DMS153 treated with DMSO at 0.1 percent for 48 hours (cell line): Measurements from ENCODE around the gene NAT16.

Experiments used
- DNase-seq: peaks from one replicate; lab custom pipeline; 2025; ENCODE audit not compliant: unreplicated experiment; lab: John Stamatoyannopoulos, UW

The NAT16 gene

DNA sequence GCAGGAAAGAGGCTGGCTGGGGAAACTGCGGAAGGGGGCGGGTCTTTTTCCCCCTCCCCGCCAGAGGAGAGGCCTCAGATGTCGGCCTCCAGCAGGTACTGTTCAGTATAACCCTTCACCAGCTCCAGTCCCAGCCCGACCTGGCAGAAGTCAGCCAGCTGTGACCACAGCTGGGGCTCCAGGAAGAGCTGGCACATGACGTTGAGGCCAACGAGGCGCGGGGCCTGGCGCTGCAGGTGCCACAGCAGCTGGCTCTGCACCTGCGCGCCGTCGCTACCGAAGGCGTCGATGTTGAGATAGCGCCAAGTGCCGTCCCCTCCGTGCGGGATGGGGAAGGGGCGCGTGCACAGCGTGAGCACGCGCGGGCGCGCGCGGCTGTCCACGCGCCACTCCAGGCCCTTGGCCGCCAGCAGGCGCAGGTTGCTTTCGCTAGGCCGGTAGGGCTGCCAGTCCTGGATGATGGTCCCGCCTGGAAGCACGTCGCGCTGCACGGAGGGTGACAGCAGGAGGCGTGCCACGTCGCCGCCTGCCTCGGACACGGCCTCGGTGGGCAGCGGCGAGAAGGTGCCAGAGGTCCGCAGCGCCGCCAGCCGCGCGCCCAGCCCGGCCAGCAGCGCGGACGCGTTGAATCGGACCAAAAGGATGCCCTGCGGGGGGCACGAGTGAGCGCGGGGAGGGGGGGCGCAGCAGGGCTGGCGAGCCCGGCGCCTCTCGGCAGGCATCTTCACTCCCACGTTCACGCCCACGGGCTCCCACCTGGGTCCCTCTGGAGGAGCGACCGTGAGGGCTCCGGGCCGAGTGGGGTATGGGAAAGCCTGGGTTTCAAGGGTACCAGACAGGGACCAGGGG lies 7.9 kb downstream of the NAT16 start:
- DNase-seq = no peak

DNA sequence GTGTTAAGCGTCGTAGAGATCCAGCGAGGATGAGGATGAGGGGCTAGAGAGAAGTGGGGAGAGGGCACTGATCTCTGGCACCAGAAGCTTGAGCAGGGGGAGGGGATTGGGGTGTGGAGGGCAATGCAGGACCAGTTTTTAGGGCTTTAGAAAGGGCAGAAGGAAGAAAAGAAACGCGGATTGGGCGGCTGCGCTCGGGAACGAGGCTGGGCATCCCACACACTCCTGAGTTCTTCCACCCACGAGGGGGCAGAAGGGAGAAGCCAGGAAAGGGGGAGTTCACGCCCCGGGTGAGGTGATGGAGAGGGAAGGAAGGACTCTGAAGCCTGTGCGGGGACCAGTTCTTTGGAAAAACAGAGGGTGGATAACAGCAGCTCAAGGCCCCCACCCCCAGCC lies 8.7 kb downstream of the NAT16 start:
- DNase-seq = no peak

DNA sequence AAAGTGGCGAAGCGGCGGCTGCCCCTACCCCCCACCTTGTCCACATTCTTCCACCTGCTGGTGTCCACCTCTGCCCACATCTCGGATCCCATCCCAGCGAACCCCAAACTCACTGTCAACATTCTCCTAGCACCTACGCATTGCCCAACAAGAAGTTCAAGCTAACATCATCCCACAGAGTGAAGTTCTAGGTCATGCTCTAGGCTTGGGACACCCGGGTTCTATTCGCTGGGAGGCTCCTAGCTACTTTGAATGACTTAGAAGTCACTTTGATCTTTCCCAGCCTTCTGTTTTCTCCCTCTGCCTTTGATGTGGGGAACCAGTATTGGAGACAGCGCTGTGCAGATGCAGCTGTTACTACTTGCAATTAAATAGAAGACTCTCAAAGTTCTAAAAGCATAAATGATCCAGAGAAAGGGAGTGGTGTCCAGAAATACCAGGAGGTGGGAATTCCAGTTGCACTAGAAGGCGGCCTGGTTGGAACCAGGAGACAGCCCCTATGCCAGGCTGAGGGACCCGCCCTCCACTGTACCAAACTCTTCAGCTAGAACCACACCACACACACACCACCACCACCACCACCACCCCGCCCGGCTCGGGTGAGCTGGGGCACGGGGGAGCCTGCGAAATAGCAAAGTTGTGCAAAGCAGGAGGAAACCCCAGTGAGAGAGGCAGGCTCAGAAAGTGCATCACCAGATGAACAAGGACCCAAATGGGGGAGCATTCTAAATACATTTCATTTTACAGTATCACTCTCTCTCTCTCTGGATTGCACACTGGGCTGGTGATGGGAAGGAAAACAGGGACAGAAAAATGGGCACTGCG lies 9.3 kb downstream of the NAT16 start:
- no peak for DNase-seq

DNA sequence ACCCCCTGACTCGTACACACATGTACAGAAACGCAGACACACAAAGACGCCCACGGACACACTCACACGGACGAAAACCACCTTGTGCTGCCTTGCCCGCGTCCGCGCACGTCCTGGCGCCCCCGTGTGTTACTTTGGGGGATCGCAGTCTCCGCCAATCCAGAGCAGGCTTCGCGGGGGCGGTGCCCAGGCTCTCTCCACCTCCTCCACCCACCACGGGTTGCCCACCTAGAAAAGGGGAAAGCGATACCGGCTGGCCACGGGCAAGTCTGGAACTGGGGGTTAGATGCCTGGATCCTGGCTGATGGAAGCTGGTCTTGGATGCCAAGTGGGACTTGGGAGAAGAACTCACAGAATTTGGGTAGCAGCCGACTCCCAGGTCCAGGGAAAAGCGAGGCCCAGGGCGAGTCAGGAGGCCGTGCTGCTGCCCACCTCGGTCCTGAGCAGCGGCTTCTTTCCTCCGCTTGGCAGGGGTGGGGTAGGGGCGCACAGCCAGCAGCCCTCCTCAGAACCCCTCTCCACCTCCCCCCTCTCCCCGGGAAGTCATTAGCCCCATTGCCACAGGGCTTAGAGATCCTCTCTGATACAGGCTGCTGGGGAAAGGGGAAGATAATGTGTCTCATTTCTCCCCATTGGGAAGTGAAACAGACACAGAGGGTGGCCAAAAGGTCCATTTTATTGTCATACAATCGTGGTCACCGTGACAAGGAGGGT lies 10.1 kb downstream of the NAT16 start:
- peak; percentile 55 for DNase-seq

DNA sequence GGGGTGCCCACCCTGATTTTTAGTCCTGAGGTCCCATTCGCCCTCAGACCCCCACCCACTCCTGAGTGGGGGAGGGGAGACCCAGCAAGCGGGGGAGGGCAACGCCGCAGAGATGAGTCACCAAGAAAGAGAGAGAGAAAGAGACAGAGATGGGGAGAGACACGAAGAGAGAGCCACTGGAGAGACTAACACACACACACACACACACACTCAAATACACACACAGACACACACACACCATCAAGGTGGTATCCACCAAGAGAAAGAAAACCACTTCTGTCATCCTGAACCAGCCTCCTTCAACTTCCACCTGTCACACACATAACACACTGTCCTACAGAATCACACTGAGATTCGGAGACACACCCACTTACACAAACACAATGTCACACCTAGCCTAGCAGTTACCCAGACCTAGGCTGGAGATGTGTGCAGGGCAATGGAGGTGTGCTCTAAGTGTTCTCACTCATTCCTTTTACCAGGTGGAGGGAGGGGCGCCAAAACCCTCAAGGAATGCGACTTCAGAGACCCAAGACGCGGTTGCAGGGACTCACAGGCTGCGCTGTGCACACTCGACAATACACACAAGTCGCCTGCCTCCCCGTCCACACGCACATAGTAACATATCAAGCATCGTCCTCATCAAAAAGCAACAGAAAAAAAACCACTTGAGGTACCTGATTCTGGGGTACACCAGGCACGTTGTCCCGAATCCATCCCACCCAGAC lies 10.8 kb downstream of the NAT16 start:
- no peak for DNase-seq

DNA sequence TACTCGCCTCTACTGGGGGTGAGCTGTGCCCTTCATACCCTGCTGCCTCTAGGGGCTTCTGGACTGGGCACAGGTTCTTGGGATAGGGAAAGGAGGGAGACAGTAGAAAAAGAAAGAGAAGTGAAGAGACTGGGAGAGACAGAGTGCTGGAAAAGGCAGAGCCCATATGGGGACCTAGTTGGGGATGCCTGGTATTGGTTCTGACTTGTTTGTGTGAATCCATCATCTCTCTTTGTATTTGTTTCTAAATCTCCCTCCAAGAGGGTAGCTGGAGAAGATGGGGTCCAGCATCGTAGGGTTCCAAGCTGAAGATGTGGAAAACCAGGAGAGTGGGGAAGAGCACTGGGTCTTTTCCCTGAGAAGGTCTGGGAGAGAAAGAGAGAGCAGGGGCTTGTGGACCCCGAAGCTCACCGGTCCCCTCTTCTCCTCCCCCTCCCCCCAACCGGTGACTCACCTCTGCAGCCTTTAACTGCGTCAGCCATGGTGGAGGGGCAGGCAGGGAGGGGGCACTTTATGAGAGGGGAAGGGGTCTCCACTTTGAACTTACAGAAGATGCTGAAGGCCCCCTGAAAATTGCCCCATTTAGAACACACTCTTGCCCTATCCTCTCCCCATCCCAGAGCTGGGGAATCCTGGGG lies 11.6 kb downstream of the NAT16 start:
- no peak for DNase-seq

DNA sequence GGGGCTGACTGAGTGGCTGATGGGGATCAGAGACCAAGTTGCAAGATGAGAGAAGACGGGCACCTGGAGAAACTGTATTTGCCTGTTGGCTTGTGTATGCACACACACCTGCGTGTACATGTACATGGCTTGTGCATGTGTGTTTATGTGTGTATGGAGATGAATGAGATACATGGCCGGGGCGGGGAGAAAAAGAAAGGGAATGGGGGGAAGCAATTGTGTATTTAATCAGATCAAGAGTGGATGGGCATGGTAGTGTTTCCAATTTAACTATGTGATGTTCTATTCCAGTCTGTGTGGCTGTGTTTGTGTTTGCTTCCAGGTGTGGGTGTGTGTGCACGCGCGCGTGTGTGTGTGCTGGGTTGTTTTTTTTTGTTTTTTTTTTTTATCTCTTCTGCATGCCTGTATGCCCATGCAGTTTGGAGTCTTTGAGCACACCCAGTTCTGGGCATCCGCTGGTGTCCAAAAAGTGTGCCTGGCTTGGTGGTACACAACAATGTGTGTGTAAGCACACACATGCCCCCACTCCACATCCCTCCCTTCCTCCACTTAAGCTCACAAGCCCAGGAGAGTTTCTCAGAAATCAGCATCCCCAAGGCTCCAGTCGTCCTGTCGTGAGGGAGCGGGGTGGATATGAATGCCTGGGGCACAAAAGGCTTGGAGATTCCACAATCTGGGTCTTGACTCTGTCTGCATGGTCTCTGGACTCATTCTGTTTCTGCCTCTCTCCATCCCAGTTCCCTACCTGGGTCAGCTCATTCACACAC lies 12.3 kb downstream of the NAT16 start:
- DNase-seq = no peak

DNA sequence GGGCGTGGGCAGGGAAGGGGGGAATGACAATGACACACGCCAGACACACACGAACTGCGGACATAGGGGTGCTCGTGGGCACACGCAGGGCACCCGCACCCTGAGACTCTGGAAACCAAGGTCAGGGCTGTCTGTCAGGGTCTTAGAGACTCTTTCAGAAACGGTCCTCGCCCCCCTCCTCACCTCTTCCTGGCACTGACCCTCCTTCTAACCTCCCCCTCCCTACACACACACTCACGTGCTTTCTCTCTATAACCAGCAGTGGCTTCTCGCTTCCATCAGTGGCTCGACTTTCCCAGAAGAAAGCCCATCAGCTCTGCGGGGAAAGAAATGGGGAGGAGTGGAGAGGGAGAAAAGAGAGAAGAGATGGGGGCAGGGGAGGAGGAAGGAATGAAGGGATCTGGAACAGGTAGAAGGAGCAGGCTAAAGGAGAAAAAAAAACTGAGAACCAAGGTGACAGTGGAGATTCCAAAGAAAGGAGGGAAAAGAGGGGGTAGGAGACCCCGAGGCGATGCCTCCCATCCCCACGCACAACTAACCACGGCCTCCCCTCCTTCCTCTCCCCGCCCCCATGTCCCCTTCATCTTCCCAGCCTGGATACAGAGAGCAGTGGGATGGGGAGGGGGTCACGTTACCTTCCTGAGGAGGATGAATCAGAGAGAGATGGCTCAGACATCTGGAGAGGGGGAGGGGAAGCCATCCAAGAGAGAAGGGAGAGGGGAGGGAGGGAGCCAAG lies 13.0 kb downstream of the NAT16 start:
- DNase-seq = no peak

DNA sequence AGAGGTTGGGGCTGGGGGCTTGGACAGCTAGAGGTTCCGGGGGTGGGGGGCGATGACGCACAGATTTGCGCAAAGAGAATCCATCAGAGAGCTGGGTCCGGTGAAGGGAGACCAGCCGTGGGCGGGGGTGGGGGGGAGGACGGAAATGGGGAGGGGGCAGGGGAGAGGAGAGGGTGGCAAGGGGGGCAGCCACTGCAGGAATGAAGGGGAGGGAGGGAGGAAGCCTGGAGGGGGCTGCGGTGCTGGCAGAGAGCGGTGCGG lies 13.5 kb downstream of the NAT16 start:
- no peak for DNase-seq

DNA sequence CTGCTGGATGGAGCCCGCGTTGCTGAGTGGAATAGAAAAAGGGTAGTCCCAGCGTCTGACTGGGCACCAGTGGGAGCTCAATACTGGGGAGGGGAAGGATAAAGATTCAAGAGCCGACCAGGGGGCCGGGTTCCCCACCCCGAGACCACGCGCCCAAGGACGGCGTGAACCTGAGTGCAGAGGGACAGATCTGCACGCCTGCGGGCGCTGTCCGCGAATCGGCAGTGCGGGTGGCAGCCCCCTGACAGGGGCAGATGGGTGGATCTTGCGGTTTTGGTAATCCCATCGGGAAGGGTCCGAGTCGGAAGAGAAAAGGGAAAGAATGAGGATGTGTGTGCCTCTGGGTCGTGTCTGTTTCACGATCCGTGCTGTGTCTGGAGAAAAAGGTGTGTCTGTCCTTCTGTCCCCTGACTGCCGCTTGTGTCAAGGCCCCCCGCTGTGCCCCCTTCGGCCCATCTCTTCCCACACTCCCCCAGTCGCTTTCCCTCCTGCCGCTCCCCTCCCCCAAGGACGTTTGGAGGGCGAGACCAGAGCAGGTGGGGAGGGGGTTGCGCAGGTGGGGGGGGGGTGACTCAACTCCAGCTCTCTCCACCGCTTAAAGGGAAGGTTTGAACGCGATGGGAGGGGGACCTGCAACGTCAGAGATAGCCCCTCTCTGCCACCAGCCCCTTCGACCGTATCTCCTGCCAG lies 14.0 kb downstream of the NAT16 start:
- no peak for DNase-seq

DNA sequence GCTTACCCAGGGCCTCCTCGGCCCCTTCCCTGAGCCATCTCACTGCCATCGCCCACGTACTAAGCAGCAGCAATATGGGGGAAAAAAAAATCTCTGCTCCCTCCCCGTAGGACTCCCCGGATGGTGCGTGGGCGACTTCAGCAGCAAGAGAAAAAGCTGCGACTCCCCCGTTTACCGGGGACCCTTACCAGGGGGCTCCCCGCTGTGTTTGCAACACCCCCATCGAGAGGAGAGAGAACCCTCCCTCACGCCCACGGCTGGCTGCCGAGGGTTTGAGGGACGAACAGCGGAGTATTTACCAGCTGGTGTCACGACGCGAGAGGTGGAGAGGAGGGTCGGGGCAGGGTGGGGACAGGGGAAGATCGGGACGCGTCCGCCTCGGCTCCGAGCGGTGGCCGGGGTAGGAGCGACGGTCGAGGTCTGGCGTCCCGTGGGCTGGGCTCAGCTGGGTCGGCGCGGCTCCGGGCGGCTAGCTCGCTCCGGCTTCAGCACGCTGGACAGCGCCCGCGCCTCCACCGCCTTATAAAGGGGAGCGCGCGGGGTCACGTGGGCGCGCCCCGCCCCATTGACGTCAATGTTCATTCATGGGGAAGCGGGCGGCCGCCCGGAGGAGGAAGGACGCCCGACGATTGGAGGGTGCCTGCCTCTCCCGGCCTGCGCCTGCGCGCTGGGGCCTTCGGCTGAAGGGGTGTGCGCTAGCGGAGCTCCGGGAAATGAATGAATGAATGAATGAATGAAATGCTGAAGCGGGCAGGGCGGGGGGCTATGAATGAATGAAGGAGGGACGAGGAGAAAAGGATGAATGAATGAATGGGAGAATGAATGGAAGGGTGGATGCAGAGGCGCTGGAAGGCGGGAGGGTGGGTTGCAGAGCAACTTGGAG lies 14.8 kb downstream of the NAT16 start, which contains the start of gene VGF:
Gene VGF, minus strand, starts transcription at position 495 of the 883 bp plus-strand sequence. CDS start 726 bp downstream, outside the sequence.
- DNase-seq = peak; percentile 92

DNA sequence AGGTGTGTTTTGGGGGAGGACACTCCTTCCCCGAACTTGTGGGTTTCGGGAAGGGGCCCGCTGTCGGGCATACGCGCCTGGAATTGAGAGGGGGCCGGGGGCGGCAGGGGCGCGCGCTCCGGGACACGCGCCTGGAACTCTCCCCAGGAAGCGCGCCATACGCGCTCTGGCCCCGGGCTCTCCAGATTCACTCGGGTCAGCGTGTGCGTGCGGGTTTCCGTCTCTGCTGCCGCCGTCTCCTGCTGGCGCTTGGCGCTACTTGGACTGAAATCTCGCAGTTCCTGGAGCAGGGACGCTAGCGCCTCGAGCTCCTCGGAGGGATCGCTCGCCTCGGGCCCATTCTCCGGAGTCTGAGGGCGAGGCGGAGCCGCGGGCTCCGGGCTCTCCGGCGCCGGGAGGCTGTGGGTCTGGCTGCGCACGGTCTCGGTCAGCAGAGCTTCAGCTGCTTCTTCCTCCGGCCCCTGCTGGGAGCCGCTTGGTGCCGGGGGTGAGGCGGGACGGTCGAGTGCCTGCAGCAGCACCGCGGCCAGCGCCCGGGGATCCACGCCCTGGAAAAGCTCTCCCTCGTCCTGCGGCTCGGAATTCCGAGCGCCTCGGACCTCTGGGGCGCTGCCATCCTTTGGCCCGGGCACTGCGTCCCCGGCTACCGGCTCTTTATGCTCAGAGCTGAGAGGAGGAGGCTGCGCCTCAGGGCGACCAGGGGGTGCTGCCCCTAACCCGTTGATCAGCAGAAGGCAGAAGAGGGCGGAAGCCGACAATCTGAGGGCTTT lies 15.8 kb downstream of the NAT16 start:
- no peak for DNase-seq

DNA sequence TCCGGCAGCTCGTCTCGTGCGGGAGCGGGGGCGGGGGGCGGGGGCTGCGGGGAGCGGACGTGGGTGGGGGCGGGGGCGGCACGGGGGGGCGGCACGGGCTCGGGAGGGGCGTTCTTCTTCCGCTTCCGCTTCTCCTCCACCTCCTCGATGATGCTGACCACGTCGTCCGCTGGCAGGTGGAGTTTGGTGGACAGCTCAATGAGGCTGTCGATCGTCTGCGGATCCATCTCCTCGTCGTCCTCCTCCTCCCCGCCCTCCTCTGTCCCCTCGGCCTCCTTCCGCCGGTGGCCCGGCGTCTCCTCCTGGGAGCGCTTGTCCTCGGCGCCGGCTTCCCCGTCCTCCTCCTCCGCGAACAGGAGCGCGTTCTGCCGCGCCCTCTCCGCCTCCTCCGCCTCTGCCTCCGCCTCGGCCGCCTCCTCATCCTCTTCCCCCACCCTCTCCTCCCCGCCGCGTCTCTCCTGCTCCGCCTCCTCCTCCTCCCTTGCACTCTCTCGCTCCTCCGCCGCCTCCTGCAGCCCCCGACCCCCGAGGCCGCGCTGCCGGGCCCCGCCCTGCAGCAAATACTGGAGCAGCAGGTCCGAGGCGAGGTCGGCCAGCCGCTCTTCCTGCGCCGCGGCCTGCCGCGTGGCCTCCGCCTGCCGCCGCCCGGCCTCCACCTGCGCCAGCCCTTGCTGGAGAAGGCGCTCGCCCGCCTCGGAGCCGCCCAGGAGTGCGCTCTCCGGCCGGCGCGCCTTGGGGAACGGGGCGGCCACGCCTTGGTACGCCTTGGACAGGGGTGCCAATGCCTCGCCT lies 16.6 kb downstream of the NAT16 start:
- DNase-seq = peak; percentile 58

DNA sequence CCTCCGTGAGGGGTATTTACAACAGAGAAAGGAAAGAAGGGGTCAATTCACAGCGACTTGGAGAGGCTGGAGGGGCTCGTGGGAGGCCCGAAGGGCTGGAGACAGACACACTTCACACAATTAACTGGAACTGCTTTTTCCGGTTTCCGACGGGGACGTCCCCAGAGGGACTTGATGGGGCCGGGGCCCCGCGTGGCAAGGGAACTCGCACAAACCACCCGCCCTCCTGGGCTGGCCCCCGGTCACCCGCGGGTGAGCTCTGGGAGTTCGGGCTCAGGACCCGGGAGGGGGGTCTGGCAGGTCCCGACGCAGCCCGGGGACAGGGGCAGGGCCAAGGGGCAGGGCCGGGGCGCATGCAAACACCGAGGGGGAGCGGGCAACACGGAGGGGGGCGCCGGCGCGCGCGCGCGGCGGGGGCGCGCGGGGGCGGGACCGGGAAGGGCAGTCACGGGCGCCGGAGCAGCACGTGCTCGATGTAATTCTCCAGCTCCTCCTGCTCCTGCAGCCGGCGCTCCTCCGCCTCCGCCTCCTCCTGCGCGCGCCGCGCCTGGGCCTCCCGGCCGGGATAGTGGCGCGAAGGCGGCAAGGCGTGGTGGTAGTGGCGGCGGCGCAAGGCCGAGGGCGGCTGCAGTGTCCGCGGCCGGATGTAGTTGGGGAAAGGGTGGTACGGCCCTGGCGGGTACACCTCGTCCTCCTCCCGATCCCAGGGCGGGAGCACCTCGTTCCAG lies 17.4 kb downstream of the NAT16 start:
- DNase-seq = no peak

DNA sequence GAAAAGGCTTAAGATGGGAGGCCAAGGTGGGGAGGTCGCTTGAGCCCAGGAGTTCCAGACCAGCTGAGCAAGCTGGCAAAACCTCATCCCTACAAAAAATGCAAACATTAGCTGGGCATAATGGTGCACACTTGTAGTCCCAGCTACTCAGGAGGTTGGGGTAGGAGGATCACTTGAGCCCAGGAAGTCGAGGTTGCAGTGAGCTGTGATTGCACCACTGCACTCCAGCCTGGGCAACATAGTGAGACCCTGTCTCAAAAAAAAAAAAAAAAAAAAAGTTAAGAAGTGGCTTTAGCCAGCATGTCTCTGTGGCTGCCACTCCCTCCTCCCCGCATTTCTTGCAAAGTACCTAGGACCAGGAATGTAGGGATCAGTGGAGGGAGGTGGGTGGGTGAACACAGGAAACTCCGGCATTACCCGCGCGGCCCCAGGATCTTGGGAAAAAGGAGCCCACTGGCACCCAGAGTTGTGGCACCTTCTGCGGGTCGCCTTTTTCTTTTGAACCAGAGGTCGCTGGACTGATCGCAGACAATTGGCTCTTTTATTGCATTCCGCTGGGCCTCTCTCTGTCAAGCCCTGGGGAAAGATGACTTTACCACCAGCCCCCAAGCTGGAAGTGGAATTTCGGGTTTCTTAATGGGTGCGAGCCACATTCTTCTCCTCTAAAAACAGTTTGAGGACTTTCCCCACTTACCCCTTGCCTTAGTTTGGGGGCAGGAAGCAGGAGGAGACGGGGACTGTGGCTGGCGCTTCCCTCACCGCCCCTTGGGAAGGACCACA lies 18.2 kb downstream of the NAT16 start:
- no peak for DNase-seq
